Measurements from ENCODE around the gene MACROD1.

The MACROD1 gene

DNA sequence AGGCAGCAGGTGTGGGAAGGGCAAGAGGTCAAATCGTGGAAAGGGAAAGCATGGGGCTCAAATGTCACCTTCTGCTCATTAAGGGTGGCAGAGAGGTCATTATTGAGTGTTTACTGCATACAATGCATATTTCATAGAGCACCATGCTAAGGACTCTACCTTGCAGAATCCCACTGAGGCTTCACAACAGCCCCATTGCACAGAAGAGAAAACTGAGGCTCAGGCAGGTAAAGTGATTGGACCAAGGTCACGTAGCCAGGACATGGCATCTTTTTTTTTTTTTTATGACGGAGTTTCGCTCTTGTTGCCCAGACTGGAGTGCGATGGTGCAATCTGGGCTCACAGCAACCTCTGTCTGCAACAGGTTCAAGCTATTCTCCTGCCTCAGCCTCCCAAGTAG, 122.4 kb downstream of the MACROD1 start:
- TF ChIP-seq ZFX (IDR thresholded peaks at IDR 0.05; ENCODE audit: borderline replicate concordance), result no peak
- TF ChIP-seq, protein P1, sequence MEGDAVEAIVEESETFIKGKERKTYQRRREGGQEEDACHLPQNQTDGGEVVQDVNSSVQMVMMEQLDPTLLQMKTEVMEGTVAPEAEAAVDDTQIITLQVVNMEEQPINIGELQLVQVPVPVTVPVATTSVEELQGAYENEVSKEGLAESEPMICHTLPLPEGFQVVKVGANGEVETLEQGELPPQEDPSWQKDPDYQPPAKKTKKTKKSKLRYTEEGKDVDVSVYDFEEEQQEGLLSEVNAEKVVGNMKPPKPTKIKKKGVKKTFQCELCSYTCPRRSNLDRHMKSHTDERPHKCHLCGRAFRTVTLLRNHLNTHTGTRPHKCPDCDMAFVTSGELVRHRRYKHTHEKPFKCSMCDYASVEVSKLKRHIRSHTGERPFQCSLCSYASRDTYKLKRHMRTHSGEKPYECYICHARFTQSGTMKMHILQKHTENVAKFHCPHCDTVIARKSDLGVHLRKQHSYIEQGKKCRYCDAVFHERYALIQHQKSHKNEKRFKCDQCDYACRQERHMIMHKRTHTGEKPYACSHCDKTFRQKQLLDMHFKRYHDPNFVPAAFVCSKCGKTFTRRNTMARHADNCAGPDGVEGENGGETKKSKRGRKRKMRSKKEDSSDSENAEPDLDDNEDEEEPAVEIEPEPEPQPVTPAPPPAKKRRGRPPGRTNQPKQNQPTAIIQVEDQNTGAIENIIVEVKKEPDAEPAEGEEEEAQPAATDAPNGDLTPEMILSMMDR (IDR thresholded peaks at IDR 0.05), result no peak
- H3K27ac ChIP-seq, result no peak overlapping the region

DNA sequence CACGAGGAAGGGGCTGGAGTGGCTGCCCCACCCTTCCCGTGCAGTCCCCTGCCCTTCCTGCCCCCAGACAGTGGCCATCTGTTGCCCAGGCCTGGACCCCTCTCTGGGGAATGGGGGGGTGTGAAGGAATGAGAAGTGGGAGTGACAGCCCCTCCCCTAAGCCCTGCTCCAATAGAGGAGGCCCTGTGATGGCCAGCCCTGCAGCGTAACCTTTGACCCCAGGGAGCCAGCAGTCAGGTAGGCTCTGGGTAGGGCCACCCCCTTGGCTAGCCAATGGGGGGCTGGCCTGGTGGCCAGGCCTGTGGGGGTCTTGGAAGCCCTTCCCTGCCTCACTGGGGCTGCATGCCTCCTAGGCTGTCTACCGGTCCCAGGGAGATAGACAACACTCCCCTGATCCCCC, 123.6 kb downstream of the MACROD1 start:
- no peak for TF ChIP-seq ZFX (IDR thresholded peaks at IDR 0.05; ENCODE audit: borderline replicate concordance)
- TF ChIP-seq, protein P1 (IDR thresholded peaks at IDR 0.05), result no peak
- H3K27ac ChIP-seq, result no peak overlapping the region

- TF ChIP-seq, protein P1 (IDR thresholded peaks at IDR 0.05), result no peak
- no peak for TF ChIP-seq ZFX (IDR thresholded peaks at IDR 0.05; ENCODE audit: borderline replicate concordance)
- H3K27ac ChIP-seq, result no peak overlapping the region
Measured at GRCh38 chr11:64041846-64042245, 124.1 kb downstream of the MACROD1 start.

DNA sequence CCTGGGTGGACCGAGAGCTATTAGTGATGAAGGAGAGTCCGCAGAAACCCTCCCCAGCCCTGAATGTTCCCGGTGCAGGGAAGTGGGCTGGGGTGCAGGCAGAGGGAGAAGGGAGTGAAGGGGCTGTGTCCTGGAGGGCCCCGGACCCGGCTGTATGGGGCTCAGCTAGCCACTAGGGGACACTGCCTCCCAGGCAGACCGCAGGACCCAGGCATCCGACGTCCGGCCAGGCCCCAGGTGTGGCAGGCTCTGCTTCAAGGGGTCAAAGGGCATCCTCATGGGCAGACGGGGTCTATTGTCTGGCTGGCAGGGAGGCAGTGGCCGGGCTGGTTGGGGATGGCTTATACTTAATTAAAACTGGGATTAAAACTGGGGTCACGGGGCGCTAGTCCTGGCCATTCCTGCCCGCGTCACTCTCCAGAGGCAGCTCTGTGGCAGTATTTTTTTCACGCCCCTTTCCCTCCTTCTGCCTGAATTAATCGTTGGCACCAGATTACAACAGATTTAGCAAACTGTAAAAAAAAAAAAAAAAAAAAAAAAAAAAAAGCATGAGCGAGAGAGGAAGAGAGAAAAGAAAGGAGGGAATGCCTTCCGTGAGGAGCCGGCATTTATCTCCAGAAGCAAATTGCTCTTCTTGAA, 125.1 kb downstream of the MACROD1 start:
- TF ChIP-seq, protein P1 (IDR thresholded peaks at IDR 0.05), result no peak
- TF ChIP-seq ZFX (IDR thresholded peaks at IDR 0.05; ENCODE audit: borderline replicate concordance), result no peak
- no peak overlapping the region for H3K27ac ChIP-seq

DNA sequence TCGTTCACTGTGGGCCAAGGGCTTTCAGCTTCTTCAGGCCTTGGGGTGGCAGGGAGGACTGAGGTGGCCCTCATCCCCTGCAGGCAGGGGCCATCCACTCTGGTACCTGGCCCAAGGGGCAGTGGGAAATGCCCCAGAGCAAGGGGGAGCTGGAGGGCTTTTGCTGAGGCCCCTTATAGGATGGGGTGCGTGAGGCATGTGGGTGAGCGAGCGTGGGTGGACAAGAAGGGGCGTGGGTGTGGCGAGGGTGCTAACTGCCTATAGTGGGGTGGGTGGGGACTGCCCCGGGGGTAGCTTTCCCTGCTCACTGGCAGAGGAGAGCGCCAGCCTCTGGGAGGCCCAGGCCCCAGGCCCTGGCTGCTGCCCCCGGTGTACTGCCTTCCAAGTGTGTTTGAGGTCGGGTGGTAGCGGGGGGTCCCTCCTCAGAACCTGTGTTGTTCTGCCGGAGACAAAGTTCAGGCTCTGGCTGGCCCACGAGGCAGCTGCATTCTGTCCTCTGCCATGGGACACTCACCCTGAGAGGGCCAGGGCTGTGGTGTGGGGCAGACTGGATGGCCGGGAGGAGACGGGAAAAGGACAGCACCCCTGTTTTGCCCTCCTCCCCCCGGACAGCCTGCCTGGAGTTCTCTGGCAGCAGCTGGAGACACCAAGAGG, 126.8 kb downstream of the MACROD1 start:
- H3K27ac ChIP-seq, result no peak overlapping the region
- TF ChIP-seq ZFX (IDR thresholded peaks at IDR 0.05; ENCODE audit: borderline replicate concordance), result no peak
- TF ChIP-seq, protein P1 (IDR thresholded peaks at IDR 0.05), result no peak

- H3K27ac ChIP-seq, result no peak overlapping the region
- no peak for TF ChIP-seq ZFX (IDR thresholded peaks at IDR 0.05; ENCODE audit: borderline replicate concordance)
- TF ChIP-seq, protein P1 (IDR thresholded peaks at IDR 0.05), result no peak
Measured at GRCh38 chr11:64038500-64038899, 127.4 kb downstream of the MACROD1 start.

DNA sequence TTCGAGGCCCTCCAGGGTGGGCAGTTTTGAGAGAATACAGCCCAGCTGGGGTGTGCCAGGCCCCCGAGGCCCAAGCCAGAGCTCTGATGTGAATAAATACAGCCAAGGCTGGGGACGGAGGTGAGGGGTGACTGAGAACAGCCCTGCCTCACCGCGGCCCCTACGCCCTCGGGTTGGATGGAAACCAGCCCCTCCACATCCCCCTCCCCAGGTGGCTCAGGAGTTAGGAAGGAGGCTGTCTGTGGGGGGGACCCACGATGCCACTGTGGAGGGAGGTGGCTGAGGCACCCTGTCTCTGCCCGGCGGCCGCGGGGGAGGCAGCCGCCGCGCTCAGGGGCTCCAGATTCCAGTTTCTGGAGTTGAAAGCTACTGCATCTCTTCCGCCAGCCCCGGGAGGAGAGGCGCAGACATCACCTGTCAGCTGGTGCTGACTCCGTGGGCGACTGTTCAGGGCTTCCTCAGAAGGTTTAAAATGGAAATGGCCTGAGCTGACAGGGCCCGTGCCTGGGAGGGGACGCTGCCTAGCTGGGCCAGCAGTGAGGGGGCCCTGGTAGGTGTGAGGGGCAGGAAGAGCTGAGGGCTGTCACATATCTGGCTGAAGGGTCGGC, 128.8 kb downstream of the MACROD1 start:
- H3K27ac ChIP-seq, result no peak overlapping the region
- TF ChIP-seq, protein P1 (IDR thresholded peaks at IDR 0.05), result no peak
- TF ChIP-seq ZFX (IDR thresholded peaks at IDR 0.05; ENCODE audit: borderline replicate concordance), result no peak
